ENCODE results near the gene SNRPE. TPM values are rescaled to one million over a fixed set of nuclear protein-coding genes. Genes with fewer than 3 reads are reported as not detected.
A peak's percentile ranks its signal among the peaks of the same experiment; 100 is the strongest.

SNRPE gene
- total and polyA plus RNA-seq, 9 of the 15 experiments (the other 6 are each of a cell fraction or from before 2014, with no cell fraction given): 216 to 1,893 (median 487) TPM

GRCh38 chr1:203906932-203907331, 45.5 kb downstream of the SNRPE start:
- FAIRE-seq (no peak), DNase-seq (ENCODE audit: extremely low read depth in 1 of 4, low spot score in 3 of 4) (no peak), ATAC-seq (0 out of 3 replicates have a peak, but pooled peaks have one; percentile 27)
- H3K36me3 ChIP-seq (ENCODE audit: control insufficient read depth, insufficient read depth, low read length): no peaks in the 10 kb centered on the region
- H3K9ac ChIP-seq (ENCODE audit: insufficient read depth in 1 of 2, low read depth in 2 of 2, low read length in 2 of 2): no peak overlapping the region
- 0% methylated on average over 2 of the region's 2 CpGs for WGBS (ENCODE audit: insufficient coverage, low coverage, missing lambda C conversion rate)
- ChIA-PET POLR2A (no interaction called here), CTCF (ENCODE audit: low intra/inter-chr PET ratio) (no interaction called here)
- no peak overlapping the region for H2AFZ ChIP-seq (ENCODE audit: low read depth, low read length)
- H3K9me3 ChIP-seq (replicated peaks; ENCODE audit: control insufficient read depth, insufficient read depth, low read depth, low read length): no peaks in the 10 kb centered on the region
- no peak overlapping the region for H3K4me3 ChIP-seq
- H3K79me2 ChIP-seq (ENCODE audit: control insufficient read depth, insufficient read depth, low read length): no peaks in the 10 kb centered on the region
- H3K27me3 ChIP-seq (ENCODE audit: control insufficient read depth in 2 of 2, insufficient read depth in 2 of 2, low read length in 2 of 2): peaks cover 15 to 26% of the 10 kb centered on the region in 2 experiments; a peak in 4 of 5 replicates
- H3K27ac ChIP-seq (ENCODE audit: extremely low read depth, low read depth, low read length): no peak overlapping the region
- intact Hi-C loops (cut with micrococcal nuclease) (no loop called here), in situ Hi-C loops (cut with MboI) (no loop called here)
- H3K4me1 ChIP-seq (replicated peaks in 1 of 2; ENCODE audit: control insufficient read depth in 2 of 2, insufficient read depth in 2 of 2, low read length in 2 of 2): no peaks in the 10 kb centered on the region
- no peaks in the 10 kb centered on the region for H4K20me1 ChIP-seq (replicated peaks; ENCODE audit: control insufficient read depth, insufficient read depth, low read length)
- BruUV-seq (replicated peaks): no TSS peak
- TF ChIP-seq FOSL1 (tag; conservative IDR thresholded peaks at IDR 0.05) (peak; percentile 81), NFE2 (IDR thresholded peaks at IDR 0.05; ENCODE audit: low read depth) (peak; percentile 32; the same call in 1 of the 2 replicates), PHF21A (IDR thresholded peaks at IDR 0.05; ENCODE audit: borderline replicate concordance, low read depth) (no peak), L3MBTL2 (IDR thresholded peaks at IDR 0.05) (no peak), ETV6 (IDR thresholded peaks at IDR 0.05; ENCODE audit: borderline replicate concordance in 1 of 2, low read depth in 2 of 2, low read length in 1 of 2) (no peak), ETV6 (CRISPR knock-in tag; IDR thresholded peaks at IDR 0.05; ENCODE audit: borderline replicate concordance) (no peak), ATF3 (IDR thresholded peaks at IDR 0.05) (peak; percentile 58; the same call in 1 of the 2 replicates), ATF3 (CRISPR knock-in tag; conservative IDR thresholded peaks at IDR 0.05) (no peak), JUN (IDR thresholded peaks at IDR 0.05; ENCODE audit: borderline replicate concordance, low read depth, low read length) (0 out of 2 replicates have a peak, but pooled peaks have one; percentile 25), JUN (CRISPR knock-in tag; IDR thresholded peaks at IDR 0.05; ENCODE audit: borderline replicate concordance) (no peak)
- H3K4me2 ChIP-seq (ENCODE audit: insufficient read depth, low read length): no peak overlapping the region
- no peaks in the 10 kb centered on the region for H3K9me1 ChIP-seq (ENCODE audit: control insufficient read depth, insufficient read depth, low read length)

Measured in K562 (cell line).